ENCODE measurements around the gene SET. TPM values are rescaled to one million over a fixed set of nuclear protein-coding genes. Genes with fewer than 3 reads are reported as not detected.

The SET gene
- total and polyA plus RNA-seq, 2 of the 13 experiments (the other 11 are each of a cell fraction or from before 2014, with no cell fraction given): 94.2 to 611 TPM

- TF ChIP-seq AKNA (CRISPR knock-in tag; IDR thresholded peaks at IDR 0.05; ENCODE audit: borderline replicate concordance): no peak
- no peak for TF ChIP-seq FOXA3 (CRISPR knock-in tag; IDR thresholded peaks at IDR 0.05)
Measured at GRCh38 chr9:128727640-128728248, 38.7 kb downstream of the SET start (continued).

GRCh38 chr9:128728298-128728697 is 39.3 kb downstream of the SET start:
- Histone ChIP-seq H3K36me3 (replicated peaks in 1 of 2; ENCODE audit: control insufficient read depth in 1 of 2, insufficient read depth in 2 of 2, low read length in 2 of 2) (no peaks in the 10 kb centered on the region), H3K4me3 (replicated peaks in 1 of 3; ENCODE audit: insufficient read depth in 1 of 3, low read depth in 2 of 3, low read length in 3 of 3) (no peak overlapping the region), H3K79me2 (ENCODE audit: insufficient read depth, low read length) (peaks cover 7% of the 10 kb centered on the region), H3K27me3 (ENCODE audit: control insufficient read depth in 1 of 2, insufficient read depth in 2 of 2, low read length in 2 of 2) (no peaks in the 10 kb centered on the region), H2AFZ (ENCODE audit: low read length) (no peak overlapping the region), H3K4me1 (ENCODE audit: insufficient read depth, low read length) (peaks cover 41% of the 10 kb centered on the region), H3K9ac (ENCODE audit: insufficient read depth, low read depth, low read length) (no peak overlapping the region), H3K9me3 (ENCODE audit: low read length) (no peaks in the 10 kb centered on the region), H4K20me1 (ENCODE audit: insufficient read depth, low read length) (no peaks in the 10 kb centered on the region), H3K27ac (ENCODE audit: extremely low read length, insufficient read depth, low read length) (no peak overlapping the region), H3K4me2 (ENCODE audit: low read depth, low read length) (no peak overlapping the region)
- ChIA-PET CTCF (ENCODE audit: low intra/inter-chr PET ratio, low total read pairs) (no interaction called here), POLR2A (no interaction called here)
- DNase-seq (ENCODE audit: low spot score) (no peak), ATAC-seq (no peak), FAIRE-seq (no peak)
- WGBS (ENCODE audit: low lambda C conversion rate): 85% methylated on average over 6 of the region's 7 CpGs
- in situ Hi-C loops (cut with HindIII; ENCODE audit: extremely low pct_ligation_motif_present, low pct_unique_long_range_greater_than_20kb): no loop called here
- BruUV-seq (replicated peaks): no TSS peak
- no peak for TF ChIP-seq HNF1B (CRISPR knock-in tag; IDR thresholded peaks at IDR 0.05)
- no peak for TF ChIP-seq BHLHE40 (IDR thresholded peaks at IDR 0.05; ENCODE audit: low read length)
- no peak for TF ChIP-seq MLLT10 (CRISPR knock-in tag; IDR thresholded peaks at IDR 0.05)
- TF ChIP-seq GMEB1 (CRISPR knock-in tag; IDR thresholded peaks at IDR 0.05; ENCODE audit: borderline replicate concordance): no peak
- TF ChIP-seq KMT2B (CRISPR knock-in tag; IDR thresholded peaks at IDR 0.05): no peak
- TF ChIP-seq REL (CRISPR knock-in tag; conservative IDR thresholded peaks at IDR 0.05): no peak
- TF ChIP-seq ZNF891 (CRISPR knock-in tag; IDR thresholded peaks at IDR 0.05): no peak
- TF ChIP-seq, protein P1, sequence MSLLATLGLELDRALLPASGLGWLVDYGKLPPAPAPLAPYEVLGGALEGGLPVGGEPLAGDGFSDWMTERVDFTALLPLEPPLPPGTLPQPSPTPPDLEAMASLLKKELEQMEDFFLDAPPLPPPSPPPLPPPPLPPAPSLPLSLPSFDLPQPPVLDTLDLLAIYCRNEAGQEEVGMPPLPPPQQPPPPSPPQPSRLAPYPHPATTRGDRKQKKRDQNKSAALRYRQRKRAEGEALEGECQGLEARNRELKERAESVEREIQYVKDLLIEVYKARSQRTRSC (CRISPR knock-in tag; IDR thresholded peaks at IDR 0.05; ENCODE audit: low read depth): no peak
- no peak for TF ChIP-seq RBFOX2 (IDR thresholded peaks at IDR 0.05; ENCODE audit: low read depth, low read length)
- intact Hi-C loops (cut with micrococcal nuclease; ENCODE audit: unreplicated experiment): no loop called here
